ENCODE data around the gene DIPK1B.

DNA sequence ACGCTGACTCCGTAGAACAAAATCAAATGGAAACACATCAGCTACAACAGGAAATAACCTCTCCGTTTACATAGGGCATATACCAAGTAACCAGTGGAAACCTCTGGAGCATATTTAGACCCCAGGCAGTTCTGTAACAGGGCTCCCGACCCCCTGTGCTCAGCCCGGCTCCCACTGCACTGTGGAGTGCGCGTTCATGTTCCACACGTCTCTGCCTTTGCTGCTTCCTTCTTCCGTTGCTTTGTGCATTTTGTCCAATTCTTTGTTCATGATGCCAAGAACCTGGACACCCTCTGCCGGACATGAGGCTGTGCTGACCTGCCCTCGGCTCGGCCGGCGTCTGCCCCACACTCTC is 19.3 kb upstream of the DIPK1B start:
- no peak for TF ChIP-seq POLR2A (IDR thresholded peaks at IDR 0.05)
- TF ChIP-seq, protein P1, sequence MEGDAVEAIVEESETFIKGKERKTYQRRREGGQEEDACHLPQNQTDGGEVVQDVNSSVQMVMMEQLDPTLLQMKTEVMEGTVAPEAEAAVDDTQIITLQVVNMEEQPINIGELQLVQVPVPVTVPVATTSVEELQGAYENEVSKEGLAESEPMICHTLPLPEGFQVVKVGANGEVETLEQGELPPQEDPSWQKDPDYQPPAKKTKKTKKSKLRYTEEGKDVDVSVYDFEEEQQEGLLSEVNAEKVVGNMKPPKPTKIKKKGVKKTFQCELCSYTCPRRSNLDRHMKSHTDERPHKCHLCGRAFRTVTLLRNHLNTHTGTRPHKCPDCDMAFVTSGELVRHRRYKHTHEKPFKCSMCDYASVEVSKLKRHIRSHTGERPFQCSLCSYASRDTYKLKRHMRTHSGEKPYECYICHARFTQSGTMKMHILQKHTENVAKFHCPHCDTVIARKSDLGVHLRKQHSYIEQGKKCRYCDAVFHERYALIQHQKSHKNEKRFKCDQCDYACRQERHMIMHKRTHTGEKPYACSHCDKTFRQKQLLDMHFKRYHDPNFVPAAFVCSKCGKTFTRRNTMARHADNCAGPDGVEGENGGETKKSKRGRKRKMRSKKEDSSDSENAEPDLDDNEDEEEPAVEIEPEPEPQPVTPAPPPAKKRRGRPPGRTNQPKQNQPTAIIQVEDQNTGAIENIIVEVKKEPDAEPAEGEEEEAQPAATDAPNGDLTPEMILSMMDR (IDR thresholded peaks at IDR 0.05): no peak

Measured in thyroid gland (tissue), 4 donors.